IMR-90 (cell line): ENCODE data around the gene PRDM1. TPM values are rescaled to one million over a fixed set of nuclear protein-coding genes. Genes with fewer than 3 reads are reported as not detected.

Source experiments
- ATAC-seq: fragments of 200-7000 bp; cut with Tn5 transposase; 2 replicates; pipeline ENCODE4 v1.9.1; 2020; ENCODE audit warnings: low read depth, mild to moderate bottlenecking, moderate library complexity
- BruUV-seq: library from RNA; stranded (reverse); fragments of 400-500 nt; replicated peaks from 2 replicates; lab custom pipeline; 2021; lab: Mats Ljungman, UMichigan
- CTCF ChIA-PET: fragments of 300-600 bp; formaldehyde crosslinking; extraction: SDS; loops from one replicate; lab custom pipeline; 2021; ENCODE audit warnings: antibody characterized with exemption; lab: Yijun Ruan, JAX
- POLR2A ChIA-PET: fragments of 300-600 bp; sonication (Branson Sonifier 250); formaldehyde crosslinking; loops from one replicate; lab custom pipeline; 2022; ENCODE audit warnings: antibody characterized with exemption; ENCODE audit not compliant: unreplicated experiment; lab: Charles Lee
- DNase-seq: peaks from one replicate; pipeline ENCODE4 v3.0.0; 2013
- H2AFZ ChIP-seq: replicated peaks from 2 replicates; pipeline ENCODE3; 2013; ENCODE audit warnings: low read length, mild to moderate bottlenecking; ENCODE audit not compliant: poor library complexity
- H2AK5ac ChIP-seq: 2 replicates; pipeline ENCODE4 v1.6.1; 2013; ENCODE audit warnings: low read depth, low read length, inconsistent platforms
- H2AK9ac ChIP-seq: replicated peaks from 2 replicates; pipeline ENCODE3; 2013; ENCODE audit warnings: mild to moderate bottlenecking, low read depth, low read length, moderate library complexity; ENCODE audit not compliant: poor library complexity
- H2BK120ac ChIP-seq: 2 replicates; pipeline ENCODE4 v1.6.1; 2013; ENCODE audit warnings: low read depth, low read length, inconsistent platforms
- H2BK15ac ChIP-seq: 3 replicates; pipeline ENCODE4 v1.6.1; 2013; ENCODE audit warnings: low read depth, low read length, inconsistent platforms
- H2BK20ac ChIP-seq: 2 replicates; pipeline ENCODE4 v1.6.1; 2013; ENCODE audit warnings: low read depth, mild to moderate bottlenecking, inconsistent platforms, low read length, moderate library complexity
- H2BK5ac ChIP-seq: 2 replicates; pipeline ENCODE4 v1.6.1; 2013; ENCODE audit warnings: mild to moderate bottlenecking, low read depth, low read length, inconsistent platforms; ENCODE audit not compliant: poor library complexity, severe bottlenecking
- H3K14ac ChIP-seq: replicated peaks from 2 replicates; pipeline ENCODE4 v1.6.1; 2013; ENCODE audit warnings: low read depth, low read length, inconsistent platforms
- H3K18ac ChIP-seq: 2 replicates; pipeline ENCODE4 v1.6.1; 2013; ENCODE audit warnings: low read depth, low read length, control low read depth
- H3K23ac ChIP-seq: 2 replicates; pipeline ENCODE4 v1.6.1; 2013; ENCODE audit warnings: low read depth, low read length, inconsistent platforms
- H3K27ac ChIP-seq: 2 replicates; pipeline ENCODE4 v1.5.1; 2013; ENCODE audit warnings: mild to moderate bottlenecking, control low read depth, low read length; ENCODE audit not compliant: insufficient read depth
- H3K27me3 ChIP-seq: 2 replicates; pipeline ENCODE4 v1.6.1; 2013; ENCODE audit warnings: low read length; ENCODE audit not compliant: control insufficient read depth, insufficient read depth
- H3K36me3 ChIP-seq: 2 replicates; pipeline ENCODE4 v1.6.1; 2013; ENCODE audit warnings: low read length, mixed read lengths; ENCODE audit not compliant: control insufficient read depth, insufficient read depth
- H3K4ac ChIP-seq: 2 replicates; pipeline ENCODE4 v1.6.1; 2013; ENCODE audit warnings: low read depth, low read length, inconsistent platforms
- H3K4me1 ChIP-seq: 2 replicates; pipeline ENCODE4 v1.6.1; 2013; ENCODE audit warnings: low read length, mixed read lengths; ENCODE audit not compliant: control insufficient read depth, insufficient read depth
- H3K4me2 ChIP-seq: 2 replicates; pipeline ENCODE4 v1.6.1; 2013; ENCODE audit warnings: low read depth, mild to moderate bottlenecking, control low read depth, low read length, moderate library complexity
- H3K4me3 ChIP-seq: 2 replicates; pipeline ENCODE4 v1.5.1; 2013; ENCODE audit warnings: low read depth, mild to moderate bottlenecking, control low read depth, low read length, moderate library complexity; ENCODE audit not compliant: insufficient read depth
- H3K56ac ChIP-seq: 2 replicates; pipeline ENCODE4 v1.6.1; 2013; ENCODE audit warnings: low read length, inconsistent platforms; ENCODE audit not compliant: insufficient read depth; ENCODE audit errors: extremely low read depth
- H3K79me1 ChIP-seq, 2 experiments: 2 replicates each; pipeline ENCODE4 v1.6.1; 2013; ENCODE audit warnings: low read length in 2 of 2, inconsistent platforms in 1 of 2, low read depth in 1 of 2
- H3K9ac ChIP-seq: 2 replicates; pipeline ENCODE4 v1.6.1; 2013; ENCODE audit warnings: low read depth, low read length, control low read depth
- H3K9me1 ChIP-seq: 2 replicates; pipeline ENCODE4 v1.6.1; 2013; ENCODE audit warnings: low read length, inconsistent platforms; ENCODE audit not compliant: insufficient read depth
- H3K9me3 ChIP-seq: 2 replicates; pipeline ENCODE4 v1.6.1; 2013; ENCODE audit warnings: low read length; ENCODE audit not compliant: control insufficient read depth, insufficient read depth
- H4K20me1 ChIP-seq: 2 replicates; pipeline ENCODE4 v1.6.1; 2013; ENCODE audit warnings: low read length, inconsistent platforms; ENCODE audit not compliant: insufficient read depth
- H4K5ac ChIP-seq: 2 replicates; pipeline ENCODE4 v1.6.1; 2013; ENCODE audit warnings: mild to moderate bottlenecking, low read depth, low read length, control low read depth
- H4K8ac ChIP-seq, 2 experiments: 2 replicates each; pipeline ENCODE4 v1.6.1; 2013; ENCODE audit warnings: low read depth in 2 of 2, low read length in 2 of 2, control low read depth in 1 of 2, inconsistent platforms in 1 of 2
- H4K91ac ChIP-seq: 2 replicates; pipeline ENCODE4 v1.6.1; 2013; ENCODE audit warnings: low read depth, low read length, inconsistent platforms; ENCODE audit not compliant: insufficient read depth
- BHLHE40 ChIP-seq: fragments of 150-350 bp; IDR thresholded peaks from 2 replicates; pipeline ENCODE4 v1.6.1; 2016; ENCODE audit warnings: mild to moderate bottlenecking, low read depth, low read length
- FOS ChIP-seq: fragments of 150-350 bp; IDR thresholded peaks from 2 replicates; pipeline ENCODE4 v1.6.1; 2016; ENCODE audit warnings: low read depth, low read length
- MXI1 ChIP-seq: IDR thresholded peaks from 2 replicates; pipeline ENCODE4 v1.6.1; 2012; ENCODE audit warnings: low read depth, mild to moderate bottlenecking, low read length, moderate library complexity, borderline replicate concordance
- NFE2L2 ChIP-seq: fragments of 150-350 bp; IDR thresholded peaks from 2 replicates; pipeline ENCODE4 v1.6.1; 2016; ENCODE audit warnings: low read depth, mild to moderate bottlenecking, low read length
- POLR2A ChIP-seq: IDR thresholded peaks from 2 replicates; pipeline ENCODE4 v1.6.1; 2012; ENCODE audit warnings: mild to moderate bottlenecking, low read depth, low read length
- SMC3 ChIP-seq: fragments of 150-350 bp; IDR thresholded peaks from 2 replicates; pipeline ENCODE4 v1.6.1; 2016; ENCODE audit warnings: low read depth, mild to moderate bottlenecking, antibody characterized with exemption, low read length, moderate library complexity
- USF2 ChIP-seq: fragments of 150-350 bp; IDR thresholded peaks from 2 replicates; pipeline ENCODE4 v1.6.1; 2017; ENCODE audit warnings: mild to moderate bottlenecking, antibody characterized with exemption, low read length, low read depth
- WGBS, 2 experiments: methylation state at CpG; one replicate each; pipeline versions ENCODE4 v1.1.5 to v1.1.7; 2013; ENCODE audit warnings: missing lambda C conversion rate in 2 of 2; ENCODE audit not compliant: insufficient read length in 1 of 2; ENCODE audit errors: extremely low coverage in 2 of 2; 5-methylcytosine and 5-hydroxymethylcytosine counted together
- dilution Hi-C: fragments of 300-500 bp; cut with HindIII; formaldehyde crosslinking; loops from one replicate; pipeline ENCODE4 v1.14.3; 2018; ENCODE audit warnings: low sequenced_read_pairs; ENCODE audit not compliant: unreplicated experiment
- in situ Hi-C: fragments of 300-500 bp; cut with MboI; formaldehyde crosslinking; loops from 3 replicates; pipeline ENCODE4 v1.14.3; 2019; ENCODE audit warnings: low sequenced_read_pairs, inconsistent platforms, mixed read lengths
- intact Hi-C: fragments of 100-400 bp; cut with micrococcal nuclease; formaldehyde crosslinking; loops from 2 replicates; pipeline ENCODE4 v1.10.0; 2022
- polyA plus RNA-seq, 3 experiments: library from polyadenylated mRNA; depleted of rRNA; stranded (reverse); fragments of >200 nt; gene quantifications; 2 replicates each; pipeline ENCODE4 v1.2.3, GENCODE V29; 2012; ENCODE audit warnings: low replicate concordance in 1 of 3
- total RNA-seq: library from RNA; depleted of rRNA; stranded (reverse); fragments of >200 nt; gene quantifications from 2 replicates; pipeline ENCODE4 v1.2.3, GENCODE V29; 2012
- TF ChIP-seq, protein P1 (sequence below): conservative IDR thresholded peaks from 2 replicates; pipeline ENCODE4 v1.5.1; 2012; ENCODE audit warnings: mild to moderate bottlenecking, low read depth, low read length, improper control_type of control experiment

The PRDM1 gene
- total and polyA plus RNA-seq, 2 of the 4 experiments (the other 2 are of a cell fraction), result 2.3 to 3.0 TPM

- no peaks in the 10 kb centered on the region for H4K20me1 ChIP-seq
- no peak overlapping the region for H4K91ac ChIP-seq
- peaks cover 2% of the 10 kb centered on the region for H3K4me1 ChIP-seq
- no peaks in the 10 kb centered on the region for H3K9me3 ChIP-seq
- CTCF ChIA-PET, result no interaction called here
- no peak overlapping the region for H3K56ac ChIP-seq
- H2BK15ac ChIP-seq, result no peak overlapping the region
- dilution Hi-C loops (no loop called here), in situ Hi-C loops (no loop called here), intact Hi-C loops (no loop called here)
- H3K27me3 ChIP-seq, result no peaks in the 10 kb centered on the region
- H3K9ac ChIP-seq, result no peak overlapping the region
- H3K36me3 ChIP-seq, result no peaks in the 10 kb centered on the region
- no TSS peak for BruUV-seq
- H3K27ac ChIP-seq, result no peak overlapping the region
- H2BK20ac ChIP-seq, result no peak overlapping the region
- no peak overlapping the region for H2AFZ ChIP-seq
- H3K14ac ChIP-seq, result no peak overlapping the region
- H3K18ac ChIP-seq, result no peak overlapping the region
- WGBS, 2 experiments, result 78% methylated on average over 3 of the region's 3 CpGs; no CpG with 5 or more reads in 1 of the 2 experiments
- H4K8ac ChIP-seq, result no peak overlapping the region
- DNase-seq, result no peak
- peaks cover 4% of the 10 kb centered on the region; the same call in 1 of the 2 replicates for H3K9me1 ChIP-seq
- H2BK120ac ChIP-seq, result no peak overlapping the region
- H3K4me3 ChIP-seq, result no peak overlapping the region
- H2BK5ac ChIP-seq, result no peak overlapping the region
- H3K79me1 ChIP-seq, result no peaks in the 10 kb centered on the region
- no peak for ATAC-seq
- no peak overlapping the region for H4K5ac ChIP-seq
- POLR2A ChIA-PET, result no interaction called here
- no peak overlapping the region for H3K23ac ChIP-seq
- no peak overlapping the region for H3K4ac ChIP-seq
- H3K4me2 ChIP-seq, result no peak overlapping the region
- TF ChIP-seq BHLHE40, result no peak
- TF ChIP-seq USF2, result no peak
- TF ChIP-seq NFE2L2, result no peak
- no peak for TF ChIP-seq POLR2A
- no peak for TF ChIP-seq MXI1
- TF ChIP-seq, protein P1, sequence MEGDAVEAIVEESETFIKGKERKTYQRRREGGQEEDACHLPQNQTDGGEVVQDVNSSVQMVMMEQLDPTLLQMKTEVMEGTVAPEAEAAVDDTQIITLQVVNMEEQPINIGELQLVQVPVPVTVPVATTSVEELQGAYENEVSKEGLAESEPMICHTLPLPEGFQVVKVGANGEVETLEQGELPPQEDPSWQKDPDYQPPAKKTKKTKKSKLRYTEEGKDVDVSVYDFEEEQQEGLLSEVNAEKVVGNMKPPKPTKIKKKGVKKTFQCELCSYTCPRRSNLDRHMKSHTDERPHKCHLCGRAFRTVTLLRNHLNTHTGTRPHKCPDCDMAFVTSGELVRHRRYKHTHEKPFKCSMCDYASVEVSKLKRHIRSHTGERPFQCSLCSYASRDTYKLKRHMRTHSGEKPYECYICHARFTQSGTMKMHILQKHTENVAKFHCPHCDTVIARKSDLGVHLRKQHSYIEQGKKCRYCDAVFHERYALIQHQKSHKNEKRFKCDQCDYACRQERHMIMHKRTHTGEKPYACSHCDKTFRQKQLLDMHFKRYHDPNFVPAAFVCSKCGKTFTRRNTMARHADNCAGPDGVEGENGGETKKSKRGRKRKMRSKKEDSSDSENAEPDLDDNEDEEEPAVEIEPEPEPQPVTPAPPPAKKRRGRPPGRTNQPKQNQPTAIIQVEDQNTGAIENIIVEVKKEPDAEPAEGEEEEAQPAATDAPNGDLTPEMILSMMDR, result no peak
- no peak for TF ChIP-seq FOS
- TF ChIP-seq SMC3, result no peak
- no peak overlapping the region for H2AK5ac ChIP-seq
- no peak overlapping the region for H2AK9ac ChIP-seq
Measured at GRCh38 chr6:106126482-106126881, 40.3 kb downstream of the PRDM1 start.
